ENCODE results near the gene PSTPIP1.

DNA sequence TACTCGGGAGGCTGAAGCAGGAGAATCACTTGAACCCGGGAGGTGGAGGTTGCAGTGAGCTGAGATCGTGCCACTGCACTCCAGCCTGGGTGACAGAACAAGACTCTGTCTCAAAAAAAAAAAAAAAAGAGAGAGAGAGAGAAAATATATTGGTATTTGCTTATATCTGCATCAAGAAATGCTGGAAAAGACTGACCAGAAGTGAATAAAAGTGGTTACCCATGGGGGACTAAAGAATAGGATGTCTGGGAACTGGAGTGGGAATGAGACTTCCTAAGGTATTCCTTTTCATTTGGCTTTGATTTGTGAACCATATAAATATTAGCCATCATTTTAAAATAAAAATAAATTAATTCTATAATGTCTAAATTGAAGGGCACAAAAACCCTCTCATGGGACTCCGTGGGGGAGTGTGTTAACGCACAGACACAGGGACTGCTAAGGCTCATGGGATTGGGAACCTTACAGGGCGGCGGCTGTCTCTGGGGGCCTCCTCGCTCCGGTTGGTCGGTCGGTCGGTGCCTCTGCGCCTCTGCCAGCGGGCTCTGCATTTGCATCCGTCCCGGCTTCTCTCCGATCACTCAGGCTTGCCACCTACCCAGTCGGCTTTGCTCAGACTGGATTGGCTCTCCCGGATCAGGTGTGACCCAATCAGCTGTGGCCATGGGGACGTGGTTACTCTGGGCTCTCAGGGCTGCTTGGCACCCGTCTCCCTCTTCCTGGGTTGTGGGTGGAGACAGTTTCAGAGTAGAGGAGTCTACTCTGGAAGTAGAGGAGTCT lies 88.6 kb downstream of the PSTPIP1 start:
- TF ChIP-seq CTCF (conservative IDR thresholded peaks at IDR 0.05; ENCODE audit: low read length) (no peak), EZH2phosphoT487 (IDR thresholded peaks at IDR 0.05; ENCODE audit: borderline replicate concordance, low read depth, low read length) (no peak)

All from OCI-LY7 (cell line).